GM19372 (cell line): ENCODE measurements around the gene SNAPIN.

Experiments
- ATAC-seq: cut with Tn5 transposase; IDR thresholded peaks from one replicate; pipeline ENCODE4 v1.9.1; 2021; ENCODE audit warnings: mild to moderate bottlenecking, low read depth, moderate library complexity; ENCODE audit not compliant: unreplicated experiment

The SNAPIN gene

GRCh38 chr1:153698923-153699714 is 40.6 kb downstream of the SNAPIN start:
- ATAC-seq, result no peak

- ATAC-seq, result no peak
Observed at GRCh38 chr1:153699768-153700167, 41.3 kb downstream of the SNAPIN start.

- no peak for ATAC-seq
Observed at GRCh38 chr1:153705484-153705883, 47.0 kb downstream of the SNAPIN start.

- no peak for ATAC-seq
Observed at GRCh38 chr1:153711026-153711425, 52.5 kb downstream of the SNAPIN start.
